Measurements from ENCODE around the gene MRFAP1. TPM values are rescaled to one million over a fixed set of nuclear protein-coding genes. Genes with fewer than 3 reads are reported as not detected.

The MRFAP1 gene
- total and polyA plus RNA-seq, 10 of the 15 experiments (the other 5 are each of a cell fraction or from before 2014, with no cell fraction given), result 18.7 to 105 (median 80.8) TPM

- intact Hi-C loops (cut with micrococcal nuclease; ENCODE audit: unreplicated experiment) (no loop called here), in situ Hi-C loops (cut with MboI) (no loop called here)
- Histone ChIP-seq H3K9ac (ENCODE audit: control insufficient read depth, insufficient read depth, low read length) (no peak overlapping the region), H2AFZ (ENCODE audit: control insufficient read depth, low read depth, low read length) (no peak overlapping the region), H3K27ac (ENCODE audit: control insufficient read depth, insufficient read depth) (no peak overlapping the region), H3K4me1 (ENCODE audit: control insufficient read depth, insufficient read depth, low read length) (peaks cover 6% of the 10 kb centered on the region; the same call in 1 of the 2 replicates), H4K20me1 (ENCODE audit: control insufficient read depth, insufficient read depth) (no peaks in the 10 kb centered on the region), H3K9me3 (replicated peaks; ENCODE audit: control insufficient read depth, insufficient read depth, low read length) (no peaks in the 10 kb centered on the region; the same call in 2 of the 3 replicates), H3K79me2 (ENCODE audit: control insufficient read depth, insufficient read depth, low read length) (peaks cover 25% of the 10 kb centered on the region), H3K27me3 (replicated peaks in 1 of 2; ENCODE audit: control insufficient read depth in 2 of 2, insufficient read depth in 2 of 2, low read length in 1 of 2) (no peaks in the 10 kb centered on the region), H3K36me3 (ENCODE audit: control insufficient read depth in 2 of 2, insufficient read depth in 2 of 2, low read length in 1 of 2) (no peaks in the 10 kb centered on the region; a peak in 2 of 4 replicates), H3K4me2 (ENCODE audit: control insufficient read depth, insufficient read depth) (no peak overlapping the region), H3K4me3 (no peak overlapping the region)
- SMC1A ChIA-PET (ENCODE audit: uncharacterized antibody, unreplicated experiment), result no interaction called here
- TF ChIP-seq E2F8 (IDR thresholded peaks at IDR 0.05; ENCODE audit: low read depth, partially characterized antibody), result no peak
- no peak for TF ChIP-seq CBFB (IDR thresholded peaks at IDR 0.05; ENCODE audit: low read depth)
- no peak for TF ChIP-seq MYB (IDR thresholded peaks at IDR 0.05; ENCODE audit: borderline replicate concordance, low read depth, low read length)
- TF ChIP-seq NFYA (IDR thresholded peaks at IDR 0.05; ENCODE audit: borderline replicate concordance, low read depth, low read length), result no peak
- no peak for TF ChIP-seq RFX5 (IDR thresholded peaks at IDR 0.05; ENCODE audit: low read depth, low read length)
- no peak for TF ChIP-seq HDGF (IDR thresholded peaks at IDR 0.05)
- no peak for TF ChIP-seq SIX5 (IDR thresholded peaks at IDR 0.05; ENCODE audit: low read depth, low read length, severe bottlenecking)
- TF ChIP-seq ZBED1 (IDR thresholded peaks at IDR 0.05; ENCODE audit: borderline replicate concordance), result no peak
- TF ChIP-seq BHLHE40 (IDR thresholded peaks at IDR 0.05; ENCODE audit: borderline replicate concordance in 1 of 2, low read depth in 2 of 2, low read length in 1 of 2), result no peak
- no peak for TF ChIP-seq KLF5 (IDR thresholded peaks at IDR 0.05; ENCODE audit: partially characterized antibody)
- no peak for TF ChIP-seq SMAD5 (IDR thresholded peaks at IDR 0.05; ENCODE audit: low read depth)
- TF ChIP-seq E4F1 (IDR thresholded peaks at IDR 0.05; ENCODE audit: borderline replicate concordance, partially characterized antibody), result no peak
- TF ChIP-seq HDAC2 (IDR thresholded peaks at IDR 0.05), result no peak
- no peak for ATAC-seq
- RAD21 ChIA-PET (ENCODE audit: unreplicated experiment), result interaction anchor here (1.5 kb wide), 1 partner anchor 45 kb away, joined by 3 read pairs; no protein-coding TSS in a partner anchor
- CTCF ChIA-PET, result interaction anchor here (2.2 kb wide), 1 partner anchor 48 kb away, joined by 5 read pairs; no protein-coding TSS in a partner anchor
- WGBS (ENCODE audit: insufficient coverage, insufficient replicate concordance, low lambda C conversion rate, missing lambda C conversion rate), result 95% methylated on average over 19 of the region's 19 CpGs
- FAIRE-seq, result no peak
- no peak for DNase-seq (ENCODE audit: low read depth, low spot score)
- BruUV-seq (replicated peaks), result no TSS peak
- POLR2A ChIA-PET, result interaction anchor here (1.3 to 2.1 kb wide), 2 partner anchors 13 to 31 kb away, joined by 4 to 6 read pairs; partner anchors contain the start of gene MRFAP1
These were observed 31.6 kb downstream of the MRFAP1 start for GRCh38 chr4:6672131-6672530.

Measured in GM12878 (cell line).